GM12892 (cell line): ENCODE data around the gene WT1.

ENCODE experiments used
- POLR2A ChIP-seq: IDR thresholded peaks from 2 replicates; pipeline ENCODE4 v1.6.1; 2011; ENCODE audit warnings: low read depth, low read length, control low read depth
- POLR2AphosphoS5 ChIP-seq: IDR thresholded peaks from 2 replicates; pipeline ENCODE4 v1.6.1; 2011; ENCODE audit warnings: low read depth, low read length, control low read depth
- TAF1 ChIP-seq: IDR thresholded peaks from 2 replicates; pipeline ENCODE4 v1.6.1; 2011; ENCODE audit warnings: low read depth, mild to moderate bottlenecking, control low read depth, low read length, borderline replicate concordance

- TF ChIP-seq POLR2A (no peak), POLR2AphosphoS5 (no peak), TAF1 (no peak)
Measured at GRCh38 chr11:32454993-32455392, 19.7 kb upstream of the WT1 start.
